HCT116 (cell line): ENCODE results near the gene SPATS1. TPM values are rescaled to one million over a fixed set of nuclear protein-coding genes. Genes with fewer than 3 reads are reported as not detected.
A peak's percentile ranks its signal among the peaks of the same experiment; 100 is the strongest.

Experiments
- ATAC-seq: fragments of 200-7000 bp; cut with Tn5 transposase; 2 replicates; pipeline ENCODE4 v1.9.1; 2020; ENCODE audit warnings: mild to moderate bottlenecking, moderate library complexity
- BruUV-seq: library from RNA; stranded (reverse); fragments of 400-500 nt; replicated peaks from 2 replicates; lab custom pipeline; 2021; lab: Mats Ljungman, UMichigan
- CTCF ChIA-PET: fragments of 300-600 bp; sonication (Branson Sonifier 250); formaldehyde crosslinking; loops from one replicate; lab custom pipeline; 2021; ENCODE audit warnings: antibody characterized with exemption; lab: Charles Lee
- POLR2A ChIA-PET: fragments of 300-600, 350-600 bp; sonication (Branson Sonifier 250); formaldehyde crosslinking; loops from one replicate; lab custom pipeline; 2021; ENCODE audit warnings: antibody characterized with exemption; lab: Charles Lee
- RAD21 ChIA-PET, 2 experiments: fragments of 300-600 bp; sonication (Branson Sonifier 250); formaldehyde crosslinking; loops; one replicate each; lab custom pipeline; 2023; ENCODE audit warnings: low total read pairs in 2 of 2; ENCODE audit not compliant: uncharacterized antibody in 2 of 2, unreplicated experiment in 2 of 2, low non-redundant PET in 1 of 2; lab: Charles Lee
- DNase-seq: peaks from one replicate; pipeline ENCODE4 v3.0.0-alpha.2; 2010; ENCODE audit warnings: low read depth, low spot score
- H2AFZ ChIP-seq: fragments of 200-600 bp; shearing (Covaris generic), sonication (generic); 2 replicates; pipeline ENCODE4 v1.6.1; 2017; ENCODE audit warnings: low read depth, mixed run types, mixed read lengths, antibody characterized with exemption, low read length; ENCODE audit not compliant: poor library complexity, severe bottlenecking
- H3K27ac ChIP-seq: 2 replicates; pipeline ENCODE4 v1.5.1; 2012; ENCODE audit warnings: low read depth, low read length
- H3K27me3 ChIP-seq: fragments of 200-600 bp; sonication (generic); 2 replicates; pipeline ENCODE4 v1.6.1; 2016; ENCODE audit warnings: mixed run types, low read length, mixed read lengths; ENCODE audit not compliant: insufficient read depth
- H3K36me3 ChIP-seq, 2 experiments: fragments of 200-500 bp in 1 of 2; fragments of 200-600 bp in 1 of 2; sonication (Bioruptor generic) in 1 of 2; sonication (generic) in 1 of 2; 2 replicates each; pipeline versions ENCODE4 v1.5.1 to v1.6.1; 2014 to 2016; ENCODE audit warnings: low read length in 2 of 2, inconsistent platforms in 1 of 2, mixed read lengths in 1 of 2, mixed run types in 1 of 2; ENCODE audit not compliant: insufficient read depth in 2 of 2, control insufficient read depth in 1 of 2
- H3K4me1 ChIP-seq, 2 experiments: fragments of 200-600 bp in 1 of 2; sonication (generic) in 1 of 2; 2 replicates each; pipeline versions ENCODE4 v1.5.1 to v1.6.1; 2012 to 2017; ENCODE audit warnings: low read length in 2 of 2, inconsistent platforms in 1 of 2, mild to moderate bottlenecking in 1 of 2, mixed read lengths in 1 of 2, mixed run types in 1 of 2, moderate library complexity in 1 of 2; ENCODE audit not compliant: insufficient read depth in 2 of 2, control insufficient read depth in 1 of 2
- H3K4me2 ChIP-seq: fragments of 200-600 bp; sonication (generic); 2 replicates; pipeline ENCODE4 v1.6.1; 2017; ENCODE audit warnings: mixed run types, low read length, mixed read lengths
- H3K4me3 ChIP-seq, 2 experiments: fragments of 200-600 bp in 1 of 2; sonication (generic) in 1 of 2; replicated peaks in 1 of 2; 2 replicates each; pipeline ENCODE4 v1.5.1; 2011 to 2016; ENCODE audit warnings: low read length in 2 of 2, control low read depth in 1 of 2, low read depth in 1 of 2, mild to moderate bottlenecking in 1 of 2, mixed read lengths in 1 of 2, mixed run types in 1 of 2
- H3K79me2 ChIP-seq: fragments of 200-600 bp; sonication (generic); 2 replicates; pipeline ENCODE4 v1.6.1; 2017; ENCODE audit warnings: mild to moderate bottlenecking, mixed run types, low read length, moderate library complexity, mixed read lengths; ENCODE audit not compliant: insufficient read depth
- H3K9ac ChIP-seq: fragments of 200-600 bp; sonication (generic); 2 replicates; pipeline ENCODE4 v1.6.1; 2016; ENCODE audit warnings: low read length, mixed read lengths
- H3K9me2 ChIP-seq: fragments of 200-600 bp; sonication (generic), shearing (Covaris generic); 2 replicates; pipeline ENCODE4 v1.6.1; 2017; ENCODE audit warnings: mixed run types, mild to moderate bottlenecking, moderate library complexity; ENCODE audit not compliant: insufficient read depth
- H3K9me3 ChIP-seq, 2 experiments: fragments of 200-500 bp in 1 of 2; fragments of 200-600 bp in 1 of 2; sonication (Bioruptor generic) in 1 of 2; sonication (generic) in 1 of 2; 2 replicates each; pipeline ENCODE4 v1.6.1; 2014 to 2017; ENCODE audit warnings: low read length in 2 of 2, mixed read lengths in 2 of 2, inconsistent platforms in 1 of 2, low read depth in 1 of 2, mild to moderate bottlenecking in 1 of 2, mixed run types in 1 of 2, moderate library complexity in 1 of 2; ENCODE audit not compliant: control insufficient read depth in 1 of 2, insufficient read depth in 1 of 2
- H4K20me1 ChIP-seq: fragments of 200-600 bp; sonication (generic), shearing (Covaris generic); 2 replicates; pipeline ENCODE4 v1.6.1; 2017; ENCODE audit warnings: mixed run types, mild to moderate bottlenecking, moderate library complexity; ENCODE audit not compliant: insufficient read depth
- ELF1 ChIP-seq: IDR thresholded peaks from 2 replicates; pipeline ENCODE4 v1.6.1; 2012; ENCODE audit warnings: low read depth, borderline replicate concordance
- EZH2 ChIP-seq: fragments of 200-600 bp; sonication (generic); IDR thresholded peaks from 2 replicates; pipeline ENCODE4 v1.6.1; 2017; ENCODE audit warnings: antibody characterized with exemption, mixed run types
- FOSL1 ChIP-seq: IDR thresholded peaks from 2 replicates; pipeline ENCODE4 v1.6.1; 2012; ENCODE audit warnings: low read depth
- JUND ChIP-seq: IDR thresholded peaks from 2 replicates; pipeline ENCODE4 v1.6.1; 2012
- POLR2AphosphoS5 ChIP-seq: IDR thresholded peaks from 2 replicates; pipeline ENCODE4 v1.6.1; 2011; ENCODE audit warnings: mild to moderate bottlenecking, low read depth, low read length, moderate library complexity
- RAD21 ChIP-seq: IDR thresholded peaks from 2 replicates; pipeline ENCODE4 v1.6.1; 2012; ENCODE audit warnings: low read depth, mild to moderate bottlenecking
- SIN3A ChIP-seq: IDR thresholded peaks from 2 replicates; pipeline ENCODE4 v1.6.1; 2012; ENCODE audit warnings: low read depth
- SRF ChIP-seq: IDR thresholded peaks from 2 replicates; pipeline ENCODE4 v1.6.1; 2012; ENCODE audit warnings: low read depth
- YY1 ChIP-seq: IDR thresholded peaks from 2 replicates; pipeline ENCODE4 v1.6.1; 2011; ENCODE audit warnings: low read length, low read depth, moderate library complexity, mild to moderate bottlenecking; ENCODE audit not compliant: insufficient replicate concordance; ENCODE audit errors: extremely low read depth
- ZNF274 ChIP-seq: fragments of 200-500 bp; sonication (Bioruptor generic); IDR thresholded peaks from 2 replicates; pipeline ENCODE4 v1.6.1; 2014; ENCODE audit warnings: mild to moderate bottlenecking, low read depth, low read length, inconsistent platforms
- intact Hi-C: fragments of 100-400 bp; cut with micrococcal nuclease; formaldehyde crosslinking; loops from 2 replicates; pipeline ENCODE4 v1.10.0; 2022
- total RNA-seq: library from RNA; stranded (reverse); gene quantifications from one replicate; pipeline ENCODE4 v1.2.1, GENCODE V29; 2021; ENCODE audit not compliant: unreplicated experiment
- TF ChIP-seq, protein P1 (sequence below), 3 experiments: fragments of 200-600 bp in 1 of 3; sonication (generic) in 1 of 3; IDR thresholded peaks in 2 of 3; conservative IDR thresholded peaks in 1 of 3; 2 replicates each; pipeline ENCODE4 v1.5.1; 2012 to 2017; ENCODE audit warnings: low read depth in 2 of 3, low read length in 2 of 3, antibody characterized with exemption in 1 of 3, borderline replicate concordance in 1 of 3, control low read depth in 1 of 3, mild to moderate bottlenecking in 1 of 3, mixed read lengths in 1 of 3, mixed run types in 1 of 3, moderate library complexity in 1 of 3; ENCODE audit not compliant: insufficient read depth in 1 of 3
- TF ChIP-seq, protein P2 (sequence below): IDR thresholded peaks from 2 replicates; pipeline ENCODE4 v1.6.1; 2011; ENCODE audit warnings: mild to moderate bottlenecking, low read length, moderate library complexity; ENCODE audit not compliant: insufficient replicate concordance; ENCODE audit errors: extremely low read depth

SPATS1 gene
- total RNA-seq, 1 experiment from 2014 or later = not detected

DNA sequence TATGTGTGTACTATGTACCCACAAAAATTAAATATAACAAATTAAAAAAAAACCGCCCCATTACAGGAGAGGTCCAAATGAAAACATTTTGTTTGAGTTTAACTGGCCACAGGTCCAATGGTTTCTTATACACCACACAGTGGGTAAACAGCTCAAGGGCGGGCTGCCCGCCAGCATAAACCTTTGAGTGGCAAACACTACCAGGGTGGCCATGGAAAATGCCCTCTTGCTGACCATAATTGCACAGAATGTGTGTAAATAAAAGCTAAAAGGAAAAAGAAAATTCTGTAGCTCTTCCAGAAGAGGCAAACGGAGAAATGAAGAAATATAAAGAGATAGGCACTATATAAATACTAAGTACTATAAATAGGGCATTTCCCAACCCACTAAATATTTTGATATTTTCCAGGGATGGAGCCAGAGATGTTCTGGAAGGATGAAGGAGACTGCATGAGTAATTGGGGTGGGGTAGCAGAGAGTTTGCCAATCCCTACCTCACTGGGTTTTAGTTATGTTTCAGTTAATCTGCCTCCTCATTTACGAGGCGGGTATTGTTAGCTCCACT is 44.0 kb downstream of the SPATS1 start:
- POLR2A ChIA-PET = no interaction called here
- H3K4me1 ChIP-seq = peaks cover 8 to 19% of the 10 kb centered on the region in 2 experiments; a peak in 3 of 4 replicates

More for the DNA sequence above, 44.0 kb downstream of the SPATS1 start:
- CTCF ChIA-PET = no interaction called here
- Histone ChIP-seq H4K20me1 (peaks cover 6% of the 10 kb centered on the region; the same call in 1 of the 2 replicates), H3K9me2 (no peaks in the 10 kb centered on the region), H3K4me2 (peak overlapping the region; percentile 86), H3K36me3 (peaks cover 3 to 7% of the 10 kb centered on the region in 2 experiments; a peak in 3 of 4 replicates), H3K27ac (peak overlapping the region; percentile 96; the same call in 1 of the 2 replicates), H3K79me2 (peaks cover 31% of the 10 kb centered on the region), H2AFZ (peak overlapping the region; percentile 69), H3K9ac (peak overlapping the region; percentile 84), H3K4me3 (peak overlapping the region; percentile 55 to 64), H3K27me3 (no peaks in the 10 kb centered on the region; the same call in 1 of the 2 replicates), H3K9me3 (no peaks in the 10 kb centered on the region)
- ATAC-seq = no peak
- intact Hi-C loops = no loop called here
- no peak for DNase-seq
- TF ChIP-seq ZNF274 = no peak
- TF ChIP-seq FOSL1 = no peak
- no peak for TF ChIP-seq YY1
- no peak for TF ChIP-seq POLR2AphosphoS5
- TF ChIP-seq SRF = no peak
- TF ChIP-seq ELF1 = no peak
- TF ChIP-seq, protein P1, sequence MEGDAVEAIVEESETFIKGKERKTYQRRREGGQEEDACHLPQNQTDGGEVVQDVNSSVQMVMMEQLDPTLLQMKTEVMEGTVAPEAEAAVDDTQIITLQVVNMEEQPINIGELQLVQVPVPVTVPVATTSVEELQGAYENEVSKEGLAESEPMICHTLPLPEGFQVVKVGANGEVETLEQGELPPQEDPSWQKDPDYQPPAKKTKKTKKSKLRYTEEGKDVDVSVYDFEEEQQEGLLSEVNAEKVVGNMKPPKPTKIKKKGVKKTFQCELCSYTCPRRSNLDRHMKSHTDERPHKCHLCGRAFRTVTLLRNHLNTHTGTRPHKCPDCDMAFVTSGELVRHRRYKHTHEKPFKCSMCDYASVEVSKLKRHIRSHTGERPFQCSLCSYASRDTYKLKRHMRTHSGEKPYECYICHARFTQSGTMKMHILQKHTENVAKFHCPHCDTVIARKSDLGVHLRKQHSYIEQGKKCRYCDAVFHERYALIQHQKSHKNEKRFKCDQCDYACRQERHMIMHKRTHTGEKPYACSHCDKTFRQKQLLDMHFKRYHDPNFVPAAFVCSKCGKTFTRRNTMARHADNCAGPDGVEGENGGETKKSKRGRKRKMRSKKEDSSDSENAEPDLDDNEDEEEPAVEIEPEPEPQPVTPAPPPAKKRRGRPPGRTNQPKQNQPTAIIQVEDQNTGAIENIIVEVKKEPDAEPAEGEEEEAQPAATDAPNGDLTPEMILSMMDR (IDR thresholded peaks at IDR 0.05 in 2 of 3, conservative IDR thresholded peaks at IDR 0.05 in 1 of 3; ENCODE audit: borderline replicate concordance in 1 of 3, insufficient read depth in 1 of 3, low read depth in 2 of 3, low read length in 2 of 3) = no peak
- TF ChIP-seq, protein P2, sequence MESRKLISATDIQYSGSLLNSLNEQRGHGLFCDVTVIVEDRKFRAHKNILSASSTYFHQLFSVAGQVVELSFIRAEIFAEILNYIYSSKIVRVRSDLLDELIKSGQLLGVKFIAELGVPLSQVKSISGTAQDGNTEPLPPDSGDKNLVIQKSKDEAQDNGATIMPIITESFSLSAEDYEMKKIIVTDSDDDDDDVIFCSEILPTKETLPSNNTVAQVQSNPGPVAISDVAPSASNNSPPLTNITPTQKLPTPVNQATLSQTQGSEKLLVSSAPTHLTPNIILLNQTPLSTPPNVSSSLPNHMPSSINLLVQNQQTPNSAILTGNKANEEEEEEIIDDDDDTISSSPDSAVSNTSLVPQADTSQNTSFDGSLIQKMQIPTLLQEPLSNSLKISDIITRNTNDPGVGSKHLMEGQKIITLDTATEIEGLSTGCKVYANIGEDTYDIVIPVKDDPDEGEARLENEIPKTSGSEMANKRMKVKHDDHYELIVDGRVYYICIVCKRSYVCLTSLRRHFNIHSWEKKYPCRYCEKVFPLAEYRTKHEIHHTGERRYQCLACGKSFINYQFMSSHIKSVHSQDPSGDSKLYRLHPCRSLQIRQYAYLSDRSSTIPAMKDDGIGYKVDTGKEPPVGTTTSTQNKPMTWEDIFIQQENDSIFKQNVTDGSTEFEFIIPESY = no peak
- no peak for TF ChIP-seq JUND
- no peak for TF ChIP-seq EZH2
- TF ChIP-seq RAD21 = no peak
- TF ChIP-seq SIN3A = no peak
- RAD21 ChIA-PET = no interaction called here
- BruUV-seq = no TSS peak
